GM08714 (cell line): ENCODE data around the gene SLC6A9.

Source experiments
- H3K4me3 ChIP-seq: fragments of 200-500 bp; sonication (Bioruptor generic); 2 replicates; pipeline ENCODE4 v1.5.1; 2014; ENCODE audit warnings: mild to moderate bottlenecking, low read length, inconsistent platforms
- ZNF274 ChIP-seq: IDR thresholded peaks from 2 replicates; pipeline ENCODE4 v1.6.1; 2012; ENCODE audit warnings: mild to moderate bottlenecking, low read depth, low read length

SLC6A9 gene

DNA sequence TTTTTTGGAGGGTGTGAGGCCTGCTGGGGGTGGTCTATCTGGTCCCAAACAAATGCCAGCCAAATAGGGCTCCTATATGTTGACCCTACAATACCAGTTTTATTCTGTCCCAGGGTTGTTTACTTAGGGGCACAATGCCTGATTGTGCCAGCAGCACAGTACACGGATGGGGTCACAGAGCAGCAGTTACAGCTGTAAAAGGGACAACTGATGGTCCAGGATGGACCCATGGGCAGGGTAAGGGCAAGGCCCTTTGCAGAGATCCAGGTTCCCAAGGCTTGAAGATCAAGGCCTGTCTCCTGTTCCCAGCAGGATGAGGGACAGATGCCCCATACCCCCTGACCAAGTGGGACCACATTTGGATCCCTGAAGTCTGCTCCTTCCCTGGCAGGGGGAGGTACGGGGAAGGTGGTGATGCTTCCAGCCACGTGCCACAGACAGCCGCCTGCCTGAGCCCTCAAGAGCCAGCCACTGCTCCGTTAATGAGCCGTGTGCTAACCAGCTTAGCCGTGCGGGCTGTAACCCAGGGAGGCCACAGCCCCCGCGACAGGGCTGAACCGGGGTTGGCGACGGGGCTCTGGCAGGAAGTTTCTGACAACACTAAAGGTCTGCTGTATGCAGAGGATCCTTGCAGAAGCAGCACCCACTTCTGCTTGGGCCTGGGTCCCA, 18.2 kb downstream of the SLC6A9 start:
- TF ChIP-seq ZNF274 = no peak
- no peak overlapping the region for H3K4me3 ChIP-seq

- no peak overlapping the region for H3K4me3 ChIP-seq
- no peak for TF ChIP-seq ZNF274
Observed at GRCh38 chr1:44012404-44012803, 18.9 kb downstream of the SLC6A9 start.

DNA sequence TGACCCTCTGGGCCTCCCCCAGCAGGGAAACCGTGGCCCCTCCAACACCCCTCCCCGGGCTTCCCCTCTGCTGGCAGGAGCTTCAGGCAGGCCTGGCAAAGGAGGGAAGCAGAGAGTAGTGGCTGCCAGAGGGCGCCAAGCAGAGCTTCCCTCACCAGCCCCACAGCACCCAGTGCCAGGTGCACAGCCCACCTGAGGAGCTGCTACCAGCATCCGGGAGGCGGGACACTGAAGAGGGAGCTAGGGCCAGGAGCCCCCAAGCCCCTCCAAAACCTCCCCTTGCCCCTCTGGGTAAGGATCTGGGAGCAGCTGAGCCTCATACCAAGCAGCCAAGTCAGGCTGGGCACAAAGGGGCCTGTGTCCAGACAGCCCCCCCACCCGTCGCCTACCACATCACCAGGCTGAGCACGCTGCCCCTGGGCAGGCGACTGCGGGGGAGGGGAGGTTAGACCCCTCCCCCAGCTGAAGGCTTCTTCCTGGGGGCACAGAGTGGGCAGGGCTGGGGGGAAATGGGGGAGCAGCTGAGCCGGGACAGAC, 20.3 kb downstream of the SLC6A9 start:
- TF ChIP-seq ZNF274 = no peak
- no peak overlapping the region for H3K4me3 ChIP-seq

DNA sequence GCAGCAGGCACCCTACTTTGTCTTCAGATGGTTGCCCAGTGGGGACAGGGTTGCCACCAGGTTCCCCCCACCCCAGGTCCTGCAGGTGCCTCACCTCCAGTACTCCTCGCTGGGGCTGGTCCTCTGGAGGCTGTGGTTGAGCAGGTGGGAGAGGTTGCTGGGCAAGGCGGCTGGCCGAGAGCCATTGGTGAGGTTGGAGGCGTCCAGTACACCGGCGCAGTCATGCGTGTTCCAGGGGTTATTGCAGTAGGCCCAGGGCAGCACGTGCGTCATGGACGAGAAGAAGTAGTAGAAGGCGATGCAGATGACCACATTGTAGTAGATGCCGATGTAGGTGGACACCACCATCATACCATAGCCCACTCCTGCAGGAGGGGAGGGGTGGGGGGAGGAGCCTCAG, 23.0 kb downstream of the SLC6A9 start:
- H3K4me3 ChIP-seq = no peak overlapping the region
- TF ChIP-seq ZNF274 = no peak

DNA sequence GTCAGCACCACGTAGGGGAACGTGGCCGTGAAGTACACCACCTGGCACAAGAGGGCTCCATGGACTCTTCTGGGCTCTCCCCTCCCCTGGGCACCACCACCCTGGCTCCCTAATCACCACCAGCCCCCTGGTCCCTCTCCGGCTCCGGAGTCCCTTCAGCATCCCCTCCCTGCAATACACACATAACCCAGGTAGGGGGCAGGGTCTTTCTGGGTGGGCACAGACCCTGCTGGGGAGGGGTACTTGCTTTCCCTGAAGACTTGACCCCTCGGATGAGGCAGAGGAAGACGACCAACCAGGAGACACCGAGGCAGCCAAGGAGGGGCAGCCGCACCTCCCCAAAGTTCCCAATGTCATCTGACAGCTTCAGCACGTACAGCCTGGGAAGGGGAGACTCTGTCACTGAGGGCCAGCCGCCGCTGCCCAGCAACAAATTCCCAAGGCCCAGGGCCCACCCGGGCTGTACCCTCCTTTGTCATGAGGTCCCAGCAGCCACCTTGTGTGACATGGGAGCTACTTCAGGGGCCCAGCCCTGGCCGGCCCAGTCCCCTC, 28.6 kb downstream of the SLC6A9 start:
- no peak overlapping the region for H3K4me3 ChIP-seq
- no peak for TF ChIP-seq ZNF274

DNA sequence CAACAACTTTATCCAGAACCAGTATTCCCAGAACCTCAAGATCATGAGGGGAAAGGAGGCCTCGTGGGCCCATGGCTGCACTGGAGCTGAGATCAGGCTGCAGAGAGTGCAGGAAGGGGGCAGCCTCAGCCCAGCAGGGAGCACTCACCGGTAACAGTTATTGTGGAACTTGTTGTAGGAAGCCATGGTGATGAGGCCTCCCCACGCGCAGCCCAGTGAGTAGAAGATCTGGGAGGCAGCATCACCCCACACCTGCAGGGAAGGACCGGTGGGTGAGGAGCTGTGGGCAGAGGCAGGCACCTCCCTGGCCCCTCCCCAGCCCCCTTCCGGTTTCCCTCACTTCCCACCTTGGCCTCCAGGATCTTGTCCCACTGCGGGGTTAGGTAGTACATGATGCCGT, 29.1 kb downstream of the SLC6A9 start:
- no peak overlapping the region for H3K4me3 ChIP-seq
- no peak for TF ChIP-seq ZNF274

DNA sequence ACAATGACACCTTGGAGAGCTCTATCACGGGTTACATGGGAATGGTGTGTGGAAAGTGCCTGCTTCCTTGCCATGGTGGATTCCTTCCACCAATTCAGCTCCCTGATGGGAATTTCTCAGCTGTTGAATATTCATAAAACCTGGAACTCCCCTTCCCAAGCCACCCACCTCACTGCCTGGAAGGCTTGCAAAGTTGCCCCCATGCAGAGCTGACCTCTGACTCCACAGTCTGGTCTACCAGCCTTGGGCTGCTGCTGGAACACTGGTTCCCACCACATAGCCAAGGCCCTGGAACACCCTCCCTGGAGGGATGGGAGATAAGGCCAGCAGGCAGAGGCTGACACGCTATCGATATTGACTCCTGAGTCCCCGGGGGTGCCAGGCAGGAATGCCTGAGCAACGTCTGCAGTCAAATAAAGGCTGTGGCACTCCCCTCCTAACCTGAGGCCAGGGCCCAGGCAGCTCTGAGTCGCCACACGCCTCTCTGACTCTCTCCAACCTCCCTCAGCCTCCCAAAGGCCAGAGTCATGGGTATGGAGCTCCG, 31.1 kb downstream of the SLC6A9 start:
- no peak for TF ChIP-seq ZNF274
- H3K4me3 ChIP-seq = no peak overlapping the region

DNA sequence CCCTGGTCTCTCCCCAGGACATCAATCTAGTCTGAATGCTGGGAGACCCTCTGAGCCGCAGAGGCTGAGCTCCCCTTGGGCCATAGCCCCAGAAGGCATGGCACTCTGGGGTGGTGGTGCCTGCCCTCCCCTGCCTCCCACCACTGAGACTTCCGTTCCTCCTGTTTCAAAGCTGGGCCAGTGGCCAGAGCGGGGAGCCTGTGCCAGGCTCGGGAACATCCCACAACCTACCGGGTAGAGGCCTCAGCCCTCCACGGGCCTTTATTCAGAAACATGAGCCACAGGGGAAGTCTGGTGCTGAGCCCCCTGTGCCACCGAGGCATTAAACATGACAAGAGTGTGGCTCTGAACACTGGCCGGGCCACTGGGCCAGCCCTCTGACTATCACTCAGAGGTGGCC, 31.8 kb downstream of the SLC6A9 start:
- TF ChIP-seq ZNF274 = no peak
- no peak overlapping the region for H3K4me3 ChIP-seq

GRCh38 chr1:43998000-43998378, 33.3 kb downstream of the SLC6A9 start:
- no peak for TF ChIP-seq ZNF274
- no peak overlapping the region for H3K4me3 ChIP-seq

GRCh38 chr1:43997295-43997999, 33.8 kb downstream of the SLC6A9 start:
- no peak overlapping the region for H3K4me3 ChIP-seq
- TF ChIP-seq ZNF274 = no peak

GRCh38 chr1:43996733-43997115, 34.5 kb downstream of the SLC6A9 start:
- H3K4me3 ChIP-seq = no peak overlapping the region
- no peak for TF ChIP-seq ZNF274

DNA sequence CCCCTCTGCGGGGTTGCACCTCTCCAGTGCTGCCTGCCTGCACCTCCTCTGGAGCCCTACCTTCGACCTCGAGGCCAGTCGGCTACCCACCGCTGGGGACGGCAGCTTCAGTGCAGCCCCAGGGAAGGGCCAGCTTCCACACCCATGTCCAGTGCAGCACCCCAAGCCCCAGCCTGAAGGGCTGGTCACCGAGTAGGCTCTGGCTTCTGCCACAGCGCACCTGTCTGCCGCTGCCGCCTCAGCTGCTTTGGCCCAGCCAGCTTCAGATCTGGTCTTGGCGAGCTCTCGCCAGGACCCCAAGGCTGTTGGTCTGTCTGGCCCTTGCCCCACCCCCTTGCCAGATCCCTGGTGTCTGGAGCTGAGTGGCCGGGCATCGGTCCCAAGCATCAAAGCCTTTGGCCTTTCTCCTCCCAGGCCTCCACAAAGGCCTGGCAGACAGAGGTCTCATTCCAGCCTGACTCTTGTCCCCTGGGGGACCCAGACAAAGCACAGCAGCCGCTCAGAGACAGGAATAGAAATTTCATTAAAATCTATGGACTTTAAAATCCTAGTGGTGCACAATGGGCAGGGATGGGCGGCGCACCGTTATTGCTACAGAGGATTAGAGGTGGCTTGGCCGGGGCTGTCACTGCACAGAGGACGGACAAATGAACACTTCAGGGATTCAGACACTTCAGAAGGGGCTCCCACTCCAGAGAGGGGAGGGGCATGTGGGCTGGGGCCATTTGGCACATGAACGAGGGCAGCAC, 35.1 kb downstream of the SLC6A9 start:
- no peak overlapping the region for H3K4me3 ChIP-seq
- no peak for TF ChIP-seq ZNF274

DNA sequence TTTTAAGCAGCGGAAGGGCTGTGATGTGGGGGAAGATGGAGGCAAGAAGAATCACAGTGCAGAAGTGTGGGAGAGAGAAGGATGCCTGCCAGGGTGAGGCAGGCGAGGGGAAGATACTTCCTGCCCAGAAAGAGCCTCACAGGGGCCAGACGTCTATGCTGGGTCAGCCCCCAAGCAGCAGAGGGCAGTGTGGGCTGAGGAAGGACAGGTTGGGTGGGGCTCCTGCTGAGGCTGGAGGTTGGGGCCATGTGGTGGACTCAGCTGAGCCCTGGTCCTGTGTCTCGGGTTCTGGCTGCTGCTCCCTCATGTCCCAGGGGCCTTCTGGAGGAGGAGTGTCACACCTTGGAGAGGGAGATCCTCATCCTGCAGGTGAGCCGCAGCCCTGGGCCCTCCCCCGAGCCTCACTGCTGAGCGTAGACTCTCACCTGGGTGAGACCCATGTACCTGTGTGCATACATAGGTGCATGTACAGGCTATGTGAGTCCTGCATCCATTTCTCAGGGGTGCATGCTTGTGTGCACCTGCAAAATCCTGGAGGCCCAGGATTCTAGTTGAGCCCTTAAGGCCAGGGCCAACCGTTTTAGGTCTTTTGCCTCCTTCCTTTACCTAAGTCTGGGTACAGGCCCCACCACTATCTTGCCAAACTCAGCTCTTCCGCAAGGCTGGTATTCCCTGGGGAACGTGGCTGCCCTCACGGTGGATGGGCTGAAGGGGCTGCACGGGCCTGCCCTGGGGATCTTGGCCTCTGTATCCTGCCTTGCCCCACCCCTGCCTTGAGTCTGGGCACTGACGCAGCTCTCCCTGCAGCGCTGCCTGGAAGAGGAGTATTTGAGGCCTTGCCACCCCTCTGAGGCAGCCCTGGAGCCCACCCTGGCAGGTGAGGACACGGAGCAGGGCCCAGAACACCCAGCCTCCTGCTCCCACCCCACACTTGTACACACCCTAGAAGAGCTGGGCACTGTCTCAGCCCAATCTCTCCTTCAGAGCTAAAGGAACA, 36.2 kb downstream of the SLC6A9 start:
- H3K4me3 ChIP-seq = no peak overlapping the region
- no peak for TF ChIP-seq ZNF274
